ENCODE measurements around the gene ZNF12. TPM values are rescaled to one million over a fixed set of nuclear protein-coding genes. Genes with fewer than 3 reads are reported as not detected.

Gene ZNF12
- total RNA-seq, 2 experiments from 2014 or later, result 15.4 to 25.3 TPM

DNA sequence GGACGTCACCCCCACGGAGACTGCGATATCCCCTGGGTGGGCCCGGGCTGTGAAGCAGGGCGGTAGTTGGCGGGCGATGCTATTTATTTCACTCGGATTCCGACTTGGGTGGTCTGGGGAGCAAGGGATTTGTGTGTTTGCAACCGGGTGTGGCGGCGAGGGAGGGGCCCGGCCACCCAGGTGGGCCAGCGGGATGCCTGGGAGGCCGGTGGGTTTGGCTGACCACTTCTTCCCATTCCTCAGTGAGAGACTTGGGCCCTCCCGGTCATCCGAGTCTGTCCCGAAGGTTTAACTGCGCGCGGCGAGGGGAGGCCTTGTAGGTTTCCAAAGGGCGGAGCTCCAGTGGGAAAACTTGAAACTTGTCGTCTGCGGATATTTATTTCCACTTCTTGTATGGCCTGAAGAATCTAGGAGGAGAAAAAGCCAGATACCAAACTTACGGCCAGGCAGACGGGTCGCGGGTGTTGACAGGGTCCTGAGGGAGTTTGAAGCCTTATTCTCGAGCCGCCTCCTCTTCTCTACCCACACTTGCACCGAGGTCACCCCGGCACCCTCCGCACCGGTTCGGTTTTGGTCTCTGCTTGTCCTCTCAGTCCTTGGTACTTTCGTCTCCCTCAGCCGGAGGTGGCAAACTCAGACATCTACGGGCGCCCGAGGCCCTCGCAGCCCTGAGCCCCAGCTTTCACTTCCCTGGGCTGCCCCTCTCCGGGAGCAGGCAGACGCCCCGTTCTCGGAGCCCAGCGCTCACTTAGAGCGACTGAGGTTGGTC lies 51.7 kb downstream of the ZNF12 start:
- no TSS peak for BruUV-seq (replicated peaks)
- Histone ChIP-seq H3K9me3 (ENCODE audit: low read length) (no peaks in the 10 kb centered on the region), H3K4me2 (ENCODE audit: low read length) (no peak overlapping the region), H3K36me3 (ENCODE audit: insufficient read depth, low read length) (peaks cover 47% of the 10 kb centered on the region), H3K27ac (ENCODE audit: low read depth, low read length, poor library complexity, severe bottlenecking) (no peak overlapping the region), H4K20me1 (ENCODE audit: insufficient read depth, low read length) (no peaks in the 10 kb centered on the region), H2AFZ (ENCODE audit: low read length) (no peak overlapping the region), H3K4me1 (ENCODE audit: insufficient read depth, low read length, poor library complexity, severe bottlenecking) (no peaks in the 10 kb centered on the region), H3K79me2 (ENCODE audit: insufficient read depth, low read depth, low read length) (no peaks in the 10 kb centered on the region), H3K4me3 (ENCODE audit: low read depth, low read length, poor library complexity, severe bottlenecking) (no peak overlapping the region), H3K9me2 (ENCODE audit: insufficient read depth, low read length) (no peaks in the 10 kb centered on the region)
- TF ChIP-seq, protein P1, sequence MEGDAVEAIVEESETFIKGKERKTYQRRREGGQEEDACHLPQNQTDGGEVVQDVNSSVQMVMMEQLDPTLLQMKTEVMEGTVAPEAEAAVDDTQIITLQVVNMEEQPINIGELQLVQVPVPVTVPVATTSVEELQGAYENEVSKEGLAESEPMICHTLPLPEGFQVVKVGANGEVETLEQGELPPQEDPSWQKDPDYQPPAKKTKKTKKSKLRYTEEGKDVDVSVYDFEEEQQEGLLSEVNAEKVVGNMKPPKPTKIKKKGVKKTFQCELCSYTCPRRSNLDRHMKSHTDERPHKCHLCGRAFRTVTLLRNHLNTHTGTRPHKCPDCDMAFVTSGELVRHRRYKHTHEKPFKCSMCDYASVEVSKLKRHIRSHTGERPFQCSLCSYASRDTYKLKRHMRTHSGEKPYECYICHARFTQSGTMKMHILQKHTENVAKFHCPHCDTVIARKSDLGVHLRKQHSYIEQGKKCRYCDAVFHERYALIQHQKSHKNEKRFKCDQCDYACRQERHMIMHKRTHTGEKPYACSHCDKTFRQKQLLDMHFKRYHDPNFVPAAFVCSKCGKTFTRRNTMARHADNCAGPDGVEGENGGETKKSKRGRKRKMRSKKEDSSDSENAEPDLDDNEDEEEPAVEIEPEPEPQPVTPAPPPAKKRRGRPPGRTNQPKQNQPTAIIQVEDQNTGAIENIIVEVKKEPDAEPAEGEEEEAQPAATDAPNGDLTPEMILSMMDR (conservative IDR thresholded peaks at IDR 0.05; ENCODE audit: low read length), result no peak
- no peak for TF ChIP-seq EZH2phosphoT487 (IDR thresholded peaks at IDR 0.05; ENCODE audit: borderline replicate concordance, low read depth, low read length)
- DNase-seq (ENCODE audit: low spot score), result no peak
- CTCF ChIA-PET (ENCODE audit: unreplicated experiment), result no interaction called here
- intact Hi-C loops (cut with micrococcal nuclease; ENCODE audit: unreplicated experiment), result no loop called here
- POLR2A ChIA-PET, result no interaction called here

DNA sequence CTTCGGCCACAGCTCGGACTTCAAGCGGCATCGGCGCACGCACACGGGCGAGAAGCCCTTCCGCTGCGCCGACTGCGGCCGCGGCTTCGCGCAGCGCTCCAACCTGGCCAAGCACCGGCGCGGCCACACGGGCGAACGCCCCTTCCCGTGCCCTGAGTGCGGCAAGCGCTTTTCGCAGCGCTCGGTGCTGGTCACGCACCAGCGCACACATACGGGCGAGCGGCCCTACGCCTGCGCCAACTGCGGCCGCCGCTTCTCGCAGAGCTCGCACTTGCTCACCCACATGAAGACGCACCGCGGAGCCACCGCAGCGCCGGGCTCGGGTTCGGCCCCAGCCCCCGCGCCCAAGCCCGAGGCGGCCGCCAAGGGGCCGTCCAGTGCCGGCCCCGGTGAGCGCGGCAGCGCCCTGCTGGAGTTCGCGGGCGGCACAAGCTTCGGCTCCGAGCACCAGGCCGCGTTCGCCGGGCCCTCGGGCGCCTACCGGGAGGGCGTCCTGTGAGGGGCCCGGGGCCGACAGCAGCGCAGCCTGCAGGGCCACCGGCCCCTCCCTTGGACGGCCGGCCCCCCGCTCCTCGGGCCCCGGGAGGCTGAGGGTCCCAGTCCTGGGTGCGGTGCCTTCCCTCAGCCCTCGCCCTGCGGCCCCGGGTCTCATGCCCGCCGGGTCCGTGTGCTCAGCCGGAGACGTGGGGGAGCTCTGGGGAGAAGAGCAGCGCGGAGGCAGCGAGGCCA lies 52.5 kb downstream of the ZNF12 start:
- H3K9me3 ChIP-seq (ENCODE audit: low read length), result no peaks in the 10 kb centered on the region
- peaks cover 55% of the 10 kb centered on the region for H3K36me3 ChIP-seq (ENCODE audit: insufficient read depth, low read length)
- CTCF ChIA-PET (ENCODE audit: unreplicated experiment), result no interaction called here
- BruUV-seq (replicated peaks), result no TSS peak
- no peaks in the 10 kb centered on the region for H4K20me1 ChIP-seq (ENCODE audit: insufficient read depth, low read length)
- POLR2A ChIA-PET, result no interaction called here
- no peak overlapping the region for H3K4me2 ChIP-seq (ENCODE audit: low read length)
- H3K4me1 ChIP-seq (ENCODE audit: insufficient read depth, low read length, poor library complexity, severe bottlenecking), result no peaks in the 10 kb centered on the region
- no peak overlapping the region for H3K27ac ChIP-seq (ENCODE audit: low read depth, low read length, poor library complexity, severe bottlenecking)
- no peak overlapping the region for H2AFZ ChIP-seq (ENCODE audit: low read length)
- DNase-seq (ENCODE audit: low spot score), result no peak
- no peaks in the 10 kb centered on the region for H3K9me2 ChIP-seq (ENCODE audit: insufficient read depth, low read length)
- TF ChIP-seq EZH2phosphoT487 (IDR thresholded peaks at IDR 0.05; ENCODE audit: borderline replicate concordance, low read depth, low read length), result no peak
- TF ChIP-seq, protein P1 (conservative IDR thresholded peaks at IDR 0.05; ENCODE audit: low read length), result no peak
- H3K4me3 ChIP-seq (ENCODE audit: low read depth, low read length, poor library complexity, severe bottlenecking), result no peak overlapping the region
- intact Hi-C loops (cut with micrococcal nuclease; ENCODE audit: unreplicated experiment), result no loop called here
- H3K79me2 ChIP-seq (ENCODE audit: insufficient read depth, low read depth, low read length), result no peaks in the 10 kb centered on the region

Data from OCI-LY7 (cell line).